Astrocyte (in vitro differentiated cells and primary cell): ENCODE data around the gene GPATCH3. TPM values are rescaled to one million over a fixed set of nuclear protein-coding genes. Genes with fewer than 3 reads are reported as not detected.
"Not testable (repeated sequence)": the region's sequence is repeated elsewhere in the genome, so short reads cannot be mapped to it uniquely, and the experiment has no call there.

Source experiments
- DNase-seq: peaks from one replicate; pipeline ENCODE4 v3.0.0-alpha.2; 2010; ENCODE audit warnings: low read depth
- FAIRE-seq: peaks from 2 replicates; lab custom pipeline; 2011; peaks lifted over from hg19 to GRCh38; lab: Jason Lieb, UNC
- H2AFZ ChIP-seq: 2 replicates; pipeline ENCODE4 v1.6.0; 2012; ENCODE audit warnings: low read depth, low read length, inconsistent platforms
- H3K27ac ChIP-seq: 2 replicates; pipeline ENCODE4 v1.5.1; 2011; ENCODE audit warnings: low read depth, low read length, inconsistent platforms
- H3K27me3 ChIP-seq: 2 replicates; pipeline ENCODE4 v1.6.0; 2011; ENCODE audit warnings: low read length, inconsistent platforms; ENCODE audit not compliant: insufficient read depth
- H3K36me3 ChIP-seq: 2 replicates; pipeline ENCODE4 v1.5.1; 2011; ENCODE audit warnings: low read length, inconsistent platforms; ENCODE audit not compliant: insufficient read depth
- H3K4me1 ChIP-seq: 2 replicates; pipeline ENCODE4 v1.5.1; 2011; ENCODE audit warnings: low read length, inconsistent platforms; ENCODE audit not compliant: insufficient read depth
- H3K4me2 ChIP-seq: 2 replicates; pipeline ENCODE4 v1.6.0; 2012; ENCODE audit warnings: low read length, inconsistent platforms
- H3K4me3 ChIP-seq: 2 replicates; pipeline ENCODE4 v1.5.1; 2011; ENCODE audit warnings: low read depth, mild to moderate bottlenecking, low read length, inconsistent platforms; ENCODE audit not compliant: insufficient read depth
- H3K79me2 ChIP-seq: 2 replicates; pipeline ENCODE4 v1.6.0; 2012; ENCODE audit warnings: mild to moderate bottlenecking, low read length, inconsistent platforms; ENCODE audit not compliant: insufficient read depth
- H3K9ac ChIP-seq: 2 replicates; pipeline ENCODE4 v1.6.0; 2012; ENCODE audit warnings: mild to moderate bottlenecking, low read length, inconsistent platforms
- H3K9me3 ChIP-seq: 2 replicates; pipeline ENCODE4 v1.5.1; 2012; ENCODE audit warnings: low read depth, mild to moderate bottlenecking, low read length, inconsistent platforms; ENCODE audit not compliant: insufficient read depth
- H4K20me1 ChIP-seq: 2 replicates; pipeline ENCODE4 v1.6.0; 2012; ENCODE audit warnings: low read length, inconsistent platforms; ENCODE audit not compliant: insufficient read depth
- H3K27ac Mint-ChIP-seq: one replicate; pipeline ENCODE4 v1.8.0; 2021; ENCODE audit warnings: mild to moderate bottlenecking, mixed read lengths; ENCODE audit not compliant: unreplicated experiment
- H3K27me3 Mint-ChIP-seq: one replicate; pipeline ENCODE4 v1.8.0; 2021; ENCODE audit warnings: low read depth, mixed read lengths; ENCODE audit not compliant: unreplicated experiment
- H3K36me3 Mint-ChIP-seq: one replicate; pipeline ENCODE4 v1.8.0; 2021; ENCODE audit warnings: low read depth, mixed read lengths; ENCODE audit not compliant: unreplicated experiment
- H3K4me1 Mint-ChIP-seq: one replicate; pipeline ENCODE4 v1.8.0; 2021; ENCODE audit warnings: low read depth, mixed read lengths; ENCODE audit not compliant: unreplicated experiment
- H3K4me3 Mint-ChIP-seq: one replicate; pipeline ENCODE4 v1.8.0; 2021; ENCODE audit warnings: mild to moderate bottlenecking, moderate library complexity, mixed read lengths; ENCODE audit not compliant: unreplicated experiment
- H3K9me3 Mint-ChIP-seq: one replicate; pipeline ENCODE4 v1.8.0; 2021; ENCODE audit warnings: mild to moderate bottlenecking, mixed read lengths; ENCODE audit not compliant: unreplicated experiment
- CTCF ChIP-seq: IDR thresholded peaks from 2 replicates; pipeline ENCODE4 v1.5.1; 2011; ENCODE audit warnings: low read depth, mild to moderate bottlenecking, inconsistent platforms, low read length, moderate library complexity; ENCODE audit not compliant: insufficient read depth
- EZH2 ChIP-seq: IDR thresholded peaks from 2 replicates; pipeline ENCODE4 v1.6.1; 2012; ENCODE audit warnings: mild to moderate bottlenecking, low read length, inconsistent platforms; ENCODE audit not compliant: insufficient read depth
- total RNA-seq: library from RNA; stranded (reverse); gene quantifications from 2 replicates; pipeline ENCODE4 v1.2.1, GENCODE V29; 2021

GPATCH3 gene
- total RNA-seq, 1 donor from 2014 or later, result 12.8 TPM

- Mint-ChIP-seq H3K4me3 (peak overlapping the region; percentile 72), H3K27ac (peak overlapping the region; percentile 62)
- no peak for FAIRE-seq
These were observed 13.1 kb downstream of the GPATCH3 start for GRCh38 chr1:26887125-26887524.

GRCh38 chr1:26882696-26883463 is 17.4 kb downstream of the GPATCH3 start:
- H3K27me3 ChIP-seq, result no peaks in the 10 kb centered on the region
- peaks cover 17% of the 10 kb centered on the region for H3K36me3 Mint-ChIP-seq
- peak overlapping the region; percentile 4 for H3K4me3 Mint-ChIP-seq
- H3K9me3 ChIP-seq, result no peaks in the 10 kb centered on the region
- no peaks in the 10 kb centered on the region for H3K4me1 ChIP-seq
- TF ChIP-seq CTCF (no peak), EZH2 (no peak)
- DNase-seq (no peak), FAIRE-seq (no peak)
- H4K20me1 ChIP-seq, result peaks cover 56% of the 10 kb centered on the region
- H3K9me3 Mint-ChIP-seq, result no peaks in the 10 kb centered on the region
- H3K4me2 ChIP-seq, result no peak overlapping the region
- H3K27ac Mint-ChIP-seq, result no peak overlapping the region
- peaks cover 2% of the 10 kb centered on the region for H3K4me1 Mint-ChIP-seq
- peaks cover 18% of the 10 kb centered on the region for H3K79me2 ChIP-seq
- no peak overlapping the region for H2AFZ ChIP-seq
- no peak overlapping the region for H3K27ac ChIP-seq
- H3K27me3 Mint-ChIP-seq, result no peaks in the 10 kb centered on the region
- peaks cover 51% of the 10 kb centered on the region for H3K36me3 ChIP-seq
- H3K9ac ChIP-seq, result no peak overlapping the region
- H3K4me3 ChIP-seq, result no peak overlapping the region

More at GRCh38 chr1:26887125-26887524, 13.1 kb downstream of the GPATCH3 start:
- Histone ChIP-seq H4K20me1 (peaks cover 56% of the 10 kb centered on the region), H3K4me3 (no peak overlapping the region), H3K27me3 (no peaks in the 10 kb centered on the region), H3K4me2 (no peak overlapping the region), H2AFZ (no peak overlapping the region), H3K79me2 (peaks cover 39% of the 10 kb centered on the region), H3K9ac (no peak overlapping the region), H3K27ac (no peak overlapping the region), H3K4me1 (peaks cover 16% of the 10 kb centered on the region), H3K9me3 (no peaks in the 10 kb centered on the region), H3K36me3 (peaks cover 52% of the 10 kb centered on the region)
- Mint-ChIP-seq H3K4me1 (peaks cover 12% of the 10 kb centered on the region), H3K27me3 (no peaks in the 10 kb centered on the region), H3K9me3 (no peaks in the 10 kb centered on the region), H3K36me3 (peaks cover 20% of the 10 kb centered on the region)
- TF ChIP-seq CTCF (peak; percentile 54), EZH2 (no peak)
- DNase-seq, result peak; percentile 18

GRCh38 chr1:26881611-26882010 is 18.7 kb downstream of the GPATCH3 start:
- H3K9me3 Mint-ChIP-seq, H3K9me3 ChIP-seq, H3K27ac ChIP-seq, H3K27me3 Mint-ChIP-seq, H3K4me1 Mint-ChIP-seq, FAIRE-seq, H3K27ac Mint-ChIP-seq, H3K4me3 Mint-ChIP-seq, H3K9ac ChIP-seq, H3K27me3 ChIP-seq, H3K4me3 ChIP-seq, H3K4me1 ChIP-seq, DNase-seq, H3K4me2 ChIP-seq, H2AFZ ChIP-seq: not testable (repeated sequence)
- H4K20me1 ChIP-seq, result peaks cover 49% of the 10 kb centered on the region
- H3K36me3 Mint-ChIP-seq, result peaks cover 12% of the 10 kb centered on the region
- H3K36me3 ChIP-seq, result peaks cover 56% of the 10 kb centered on the region
- H3K79me2 ChIP-seq, result peaks cover 18% of the 10 kb centered on the region
